OCI-LY7 (cell line): Measurements from ENCODE around the gene ALDH9A1.

Experiments used
- CTCF ChIP-seq: fragments of 200-600 bp; sonication (generic); conservative IDR thresholded peaks from 2 replicates; pipeline ENCODE4 v1.5.1; 2014; ENCODE audit warnings: mild to moderate bottlenecking, antibody characterized with exemption, low read length, moderate library complexity, mixed read lengths
- EZH2phosphoT487 ChIP-seq: fragments of 200-600 bp; sonication (generic); IDR thresholded peaks from 2 replicates; pipeline ENCODE4 v1.6.1; 2018; ENCODE audit warnings: low read depth, borderline replicate concordance, mild to moderate bottlenecking, mixed run types, antibody characterized with exemption, low read length, moderate library complexity, mixed read lengths

- no peak for TF ChIP-seq CTCF
- no peak for TF ChIP-seq EZH2phosphoT487
These were observed 32.1 kb downstream of the ALDH9A1 start for GRCh38 chr1:165666152-165666825.
